ENCODE results near the gene CUEDC1.

The CUEDC1 gene

DNA sequence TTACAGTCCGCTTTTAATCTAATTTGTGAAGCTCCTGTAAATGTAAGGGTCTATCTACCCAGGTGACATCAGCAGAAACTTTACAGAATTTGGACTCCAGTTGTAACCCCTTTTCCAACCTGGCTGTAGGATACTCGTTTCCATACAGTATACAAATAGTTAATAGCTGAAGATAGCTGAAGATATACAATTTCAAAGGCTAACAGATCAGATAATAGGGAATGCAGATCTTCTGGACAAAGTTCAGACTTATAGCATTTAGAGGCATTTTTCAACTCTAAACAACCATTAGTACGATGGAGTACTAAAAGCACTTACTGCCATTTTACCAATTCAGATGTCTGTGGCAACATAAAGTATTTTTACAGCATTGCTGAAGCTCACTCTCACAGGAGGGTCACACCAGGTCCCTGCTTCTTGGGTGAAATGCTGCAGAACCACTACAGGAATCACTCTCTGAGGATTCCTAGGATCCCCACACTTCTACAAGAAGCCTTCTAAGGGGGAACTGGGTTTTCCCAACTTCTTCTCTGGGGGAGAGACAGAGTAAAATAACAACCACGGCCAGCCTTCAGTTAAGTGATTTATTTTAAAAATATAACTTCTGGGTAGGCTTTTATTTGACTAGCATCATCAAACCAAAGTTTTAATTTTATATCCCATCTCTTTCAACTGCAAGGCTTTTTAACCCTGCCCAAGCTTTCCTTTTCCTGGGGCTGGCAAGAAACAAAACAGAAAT lies 29.9 kb upstream of the CUEDC1 start:
- TF ChIP-seq, protein P1, sequence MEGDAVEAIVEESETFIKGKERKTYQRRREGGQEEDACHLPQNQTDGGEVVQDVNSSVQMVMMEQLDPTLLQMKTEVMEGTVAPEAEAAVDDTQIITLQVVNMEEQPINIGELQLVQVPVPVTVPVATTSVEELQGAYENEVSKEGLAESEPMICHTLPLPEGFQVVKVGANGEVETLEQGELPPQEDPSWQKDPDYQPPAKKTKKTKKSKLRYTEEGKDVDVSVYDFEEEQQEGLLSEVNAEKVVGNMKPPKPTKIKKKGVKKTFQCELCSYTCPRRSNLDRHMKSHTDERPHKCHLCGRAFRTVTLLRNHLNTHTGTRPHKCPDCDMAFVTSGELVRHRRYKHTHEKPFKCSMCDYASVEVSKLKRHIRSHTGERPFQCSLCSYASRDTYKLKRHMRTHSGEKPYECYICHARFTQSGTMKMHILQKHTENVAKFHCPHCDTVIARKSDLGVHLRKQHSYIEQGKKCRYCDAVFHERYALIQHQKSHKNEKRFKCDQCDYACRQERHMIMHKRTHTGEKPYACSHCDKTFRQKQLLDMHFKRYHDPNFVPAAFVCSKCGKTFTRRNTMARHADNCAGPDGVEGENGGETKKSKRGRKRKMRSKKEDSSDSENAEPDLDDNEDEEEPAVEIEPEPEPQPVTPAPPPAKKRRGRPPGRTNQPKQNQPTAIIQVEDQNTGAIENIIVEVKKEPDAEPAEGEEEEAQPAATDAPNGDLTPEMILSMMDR (IDR thresholded peaks at IDR 0.05; ENCODE audit: insufficient read depth, low read depth, low read length, missing control alignments) = no peak
- H3K4me3 ChIP-seq (ENCODE audit: low read depth, low read length) = no peak overlapping the region

DNA sequence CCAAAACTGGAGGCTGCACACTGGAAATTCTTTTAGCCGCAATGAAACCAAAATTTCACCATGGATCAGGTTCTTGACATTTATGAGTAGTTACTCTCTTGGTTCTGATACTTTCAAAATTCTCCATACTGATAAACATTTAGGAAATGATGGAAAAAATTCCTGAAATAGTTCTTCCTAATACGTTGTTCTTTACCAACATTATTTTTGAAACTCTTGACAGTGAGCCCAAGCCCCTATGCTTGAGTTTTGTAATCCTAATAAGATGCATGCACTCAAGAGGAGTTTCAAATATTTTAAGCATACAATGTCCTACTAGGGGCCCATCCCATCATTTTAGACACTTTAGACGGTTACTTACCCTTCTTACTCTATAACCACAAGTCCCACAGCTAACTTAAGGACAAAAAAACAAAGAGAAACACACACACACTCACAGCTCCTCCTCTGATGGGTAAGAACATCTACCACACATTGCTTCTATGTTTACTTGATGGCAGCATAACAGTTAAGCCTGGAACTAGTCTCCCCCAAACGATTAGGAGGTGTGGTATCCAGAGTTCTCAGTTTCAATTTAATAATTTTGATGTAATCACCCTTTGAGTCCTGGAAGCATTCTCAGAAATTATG lies 29.2 kb upstream of the CUEDC1 start:
- TF ChIP-seq, protein P1 (IDR thresholded peaks at IDR 0.05; ENCODE audit: insufficient read depth, low read depth, low read length, missing control alignments) = no peak
- no peak for DNase-seq (ENCODE audit: low read depth)
- H3K4me3 ChIP-seq (ENCODE audit: low read depth, low read length) = no peak overlapping the region

More for the DNA sequence above, 29.9 kb upstream of the CUEDC1 start:
- no peak for DNase-seq (ENCODE audit: low read depth)

DNA sequence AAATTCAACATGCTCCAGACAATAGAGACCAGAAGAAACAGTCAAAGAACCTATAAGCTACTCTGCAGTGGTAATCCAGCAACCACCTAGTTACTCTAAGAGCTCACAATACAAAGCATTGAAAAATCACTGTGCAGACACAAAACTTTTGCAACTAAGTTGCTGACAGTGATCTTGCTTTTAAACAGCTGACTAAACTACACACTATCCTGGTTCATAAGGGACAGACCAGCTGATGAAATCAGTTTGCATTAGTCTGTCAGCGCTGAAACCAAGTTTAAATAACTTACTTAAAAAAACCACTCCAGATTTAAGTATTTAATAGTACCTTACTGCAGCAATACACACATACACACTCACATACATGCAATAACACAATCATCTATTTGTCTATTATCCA lies 28.2 kb upstream of the CUEDC1 start:
- H3K4me3 ChIP-seq (ENCODE audit: low read depth, low read length) = no peak overlapping the region
- no peak for DNase-seq (ENCODE audit: low read depth)
- TF ChIP-seq, protein P1 (IDR thresholded peaks at IDR 0.05; ENCODE audit: insufficient read depth, low read depth, low read length, missing control alignments) = no peak

GRCh38 chr17:57982452-57983170 lies 27.4 kb upstream of the CUEDC1 start:
- H3K4me3 ChIP-seq (ENCODE audit: low read depth, low read length) = no peak overlapping the region
- no peak for DNase-seq (ENCODE audit: low read depth)
- TF ChIP-seq, protein P1 (IDR thresholded peaks at IDR 0.05; ENCODE audit: insufficient read depth, low read depth, low read length, missing control alignments) = no peak

GRCh38 chr17:57980522-57980921 lies 25.3 kb upstream of the CUEDC1 start:
- H3K4me3 ChIP-seq (ENCODE audit: low read depth, low read length) = no peak overlapping the region
- no peak for DNase-seq (ENCODE audit: low read depth)
- TF ChIP-seq, protein P1 (IDR thresholded peaks at IDR 0.05; ENCODE audit: insufficient read depth, low read depth, low read length, missing control alignments) = no peak

GRCh38 chr17:57979076-57979475 lies 23.9 kb upstream of the CUEDC1 start:
- H3K4me3 ChIP-seq (ENCODE audit: low read depth, low read length) = no peak overlapping the region
- DNase-seq (ENCODE audit: low read depth) = no peak
- TF ChIP-seq, protein P1 (IDR thresholded peaks at IDR 0.05; ENCODE audit: insufficient read depth, low read depth, low read length, missing control alignments) = no peak
